ENCODE results near the gene KCND3.

DNA sequence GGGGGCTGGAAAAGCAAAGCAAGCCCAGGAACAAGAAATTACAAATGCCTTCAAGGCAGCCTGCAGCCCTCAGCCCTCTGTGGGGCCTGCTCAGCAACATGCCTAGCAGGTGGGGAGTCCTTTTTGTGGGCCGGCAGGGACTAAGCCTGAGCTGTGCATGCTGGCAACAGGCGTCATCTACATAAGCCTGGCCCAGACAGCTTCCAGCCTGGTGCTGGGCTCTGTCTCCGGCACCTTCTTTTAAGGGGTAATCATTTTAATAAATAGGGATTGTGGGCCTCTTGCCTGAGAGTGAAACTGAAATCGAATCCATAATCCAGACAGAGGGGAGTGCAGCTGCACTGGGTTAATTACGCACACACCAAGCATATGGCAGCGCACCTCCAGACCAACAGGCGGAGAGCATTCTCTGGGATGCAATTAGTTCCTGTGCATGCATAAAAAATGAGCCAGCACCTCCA is 137.2 kb downstream of the KCND3 start:
- TF ChIP-seq, protein P1, sequence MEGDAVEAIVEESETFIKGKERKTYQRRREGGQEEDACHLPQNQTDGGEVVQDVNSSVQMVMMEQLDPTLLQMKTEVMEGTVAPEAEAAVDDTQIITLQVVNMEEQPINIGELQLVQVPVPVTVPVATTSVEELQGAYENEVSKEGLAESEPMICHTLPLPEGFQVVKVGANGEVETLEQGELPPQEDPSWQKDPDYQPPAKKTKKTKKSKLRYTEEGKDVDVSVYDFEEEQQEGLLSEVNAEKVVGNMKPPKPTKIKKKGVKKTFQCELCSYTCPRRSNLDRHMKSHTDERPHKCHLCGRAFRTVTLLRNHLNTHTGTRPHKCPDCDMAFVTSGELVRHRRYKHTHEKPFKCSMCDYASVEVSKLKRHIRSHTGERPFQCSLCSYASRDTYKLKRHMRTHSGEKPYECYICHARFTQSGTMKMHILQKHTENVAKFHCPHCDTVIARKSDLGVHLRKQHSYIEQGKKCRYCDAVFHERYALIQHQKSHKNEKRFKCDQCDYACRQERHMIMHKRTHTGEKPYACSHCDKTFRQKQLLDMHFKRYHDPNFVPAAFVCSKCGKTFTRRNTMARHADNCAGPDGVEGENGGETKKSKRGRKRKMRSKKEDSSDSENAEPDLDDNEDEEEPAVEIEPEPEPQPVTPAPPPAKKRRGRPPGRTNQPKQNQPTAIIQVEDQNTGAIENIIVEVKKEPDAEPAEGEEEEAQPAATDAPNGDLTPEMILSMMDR (IDR thresholded peaks at IDR 0.05) = no peak
- TF ChIP-seq POLR2A (IDR thresholded peaks at IDR 0.05) (no peak), POLR2AphosphoS5 (IDR thresholded peaks at IDR 0.05) (no peak)
